Stomach (tissue), 4 donors: Measurements from ENCODE around the gene TNFRSF1A.

Experiments used
- CTCF ChIP-seq, 7 experiments: fragments of 450-650 bp in 4 of 7; fragments of 200-600 bp in 3 of 7; sonication (generic) in 3 of 7; IDR thresholded peaks; one replicate each; pipeline ENCODE4 v1.5.1; 2016 to 2019; ENCODE audit warnings: antibody characterized with exemption in 7 of 7, control low read depth in 2 of 7, mild to moderate bottlenecking in 1 of 7
- EP300 ChIP-seq: sonication (generic); formaldehyde crosslinking; IDR thresholded peaks from one replicate; pipeline ENCODE4 v1.6.1; 2017; ENCODE audit warnings: antibody characterized with exemption
- POLR2A ChIP-seq, 4 donors: fragments of 450-650 bp; IDR thresholded peaks; one replicate each; pipeline ENCODE4 v1.6.1; 2016; ENCODE audit warnings: antibody characterized with exemption in 4 of 4, control low read depth in 2 of 4, mild to moderate bottlenecking in 1 of 4, moderate library complexity in 1 of 4

DNA sequence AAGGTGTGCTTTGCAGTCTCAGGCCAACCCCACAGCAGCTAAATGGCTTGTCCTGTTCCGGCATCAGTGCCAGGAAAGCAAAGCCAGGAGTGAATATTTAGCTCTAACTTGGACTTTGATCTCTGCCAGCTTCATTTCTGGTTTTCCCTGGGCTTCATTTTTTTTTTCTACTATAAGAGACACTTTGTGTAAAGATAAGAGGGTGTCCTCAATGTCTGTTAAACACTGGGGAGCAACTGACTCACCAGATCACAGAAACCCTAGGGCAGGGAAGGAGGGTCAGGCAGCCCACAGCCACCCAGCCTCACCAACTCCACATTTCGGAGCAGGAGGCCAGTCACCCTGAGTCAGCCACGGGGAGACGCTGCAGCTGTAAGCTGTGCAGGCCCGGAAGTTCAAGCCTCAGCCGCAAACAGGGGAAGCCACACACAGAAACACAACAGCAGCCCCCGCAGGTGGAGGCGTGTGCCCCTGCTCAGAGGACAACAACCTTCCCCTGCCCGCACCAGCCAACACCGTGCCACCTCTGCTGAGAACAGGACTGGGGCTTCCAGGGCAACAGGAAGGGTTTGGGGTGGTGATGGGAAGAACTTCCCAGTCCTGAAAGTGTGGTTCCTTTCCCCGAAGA lies 6.3 kb downstream of the TNFRSF1A start:
- TF ChIP-seq CTCF (IDR thresholded peaks at IDR 0.05) (peak in 4 of 7 experiments; percentile 36 to 58 (median 48)), POLR2A (IDR thresholded peaks at IDR 0.05) (no peak), EP300 (no peak)
